Activated CD4-positive, alpha-beta T cell treated with anti-CD3 and anti-CD28 coated beads, Interleukin-10, Interleukin-2, amounts not matched to agents 100 ng/mL and 50 ng/mL, durations not matched to agents 16 hours and 8 hours (primary cell): ENCODE results near the gene PIN4.
"Not testable (repeated sequence)": the region's sequence is repeated elsewhere in the genome, so short reads cannot be mapped to it uniquely, and the experiment has no call there.

ENCODE experiments used
- DNase-seq: peaks from one replicate; pipeline ENCODE4 v3.0.0-alpha.2; 2020

PIN4 gene

GRCh38 chrX:72202792-72203401 is 21.3 kb downstream of the PIN4 start:
- DNase-seq: no peak

GRCh38 chrX:72203421-72203820 is 21.9 kb downstream of the PIN4 start:
- peak; percentile 6 for DNase-seq

GRCh38 chrX:72205706-72206105 is 24.1 kb downstream of the PIN4 start:
- no peak for DNase-seq

GRCh38 chrX:72207366-72207765 is 25.8 kb downstream of the PIN4 start:
- no peak for DNase-seq

DNA sequence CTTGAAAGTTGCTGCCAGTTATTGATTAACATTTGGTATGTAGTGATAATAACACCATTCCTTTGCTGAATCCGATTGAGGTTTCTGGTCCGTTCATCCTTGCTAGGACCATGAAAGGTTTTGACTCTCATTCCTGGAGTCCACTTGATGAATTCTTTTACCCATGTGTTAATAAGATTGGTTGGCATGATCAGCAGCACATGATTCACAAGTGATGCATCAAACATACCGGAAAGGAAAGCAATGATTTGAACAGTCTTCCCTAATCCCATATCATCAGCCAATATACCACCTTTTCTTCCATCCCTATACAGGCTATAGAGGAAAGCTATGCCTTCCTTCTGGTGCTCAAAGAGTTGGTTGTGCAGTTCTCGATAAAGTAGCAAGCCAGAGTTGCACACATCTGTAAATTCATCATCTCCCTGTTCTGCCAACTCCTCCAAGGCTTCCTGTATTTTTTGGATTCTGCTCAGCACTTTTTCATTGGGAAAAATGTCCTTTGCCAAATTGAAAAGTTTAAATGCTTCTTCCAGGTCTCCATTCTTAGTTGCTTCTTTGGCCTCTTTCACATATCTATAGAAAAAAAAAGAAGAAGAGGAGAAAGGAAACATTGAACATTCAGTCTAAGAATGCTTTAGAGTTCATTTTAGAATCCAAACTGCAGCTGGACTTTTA is 26.7 kb downstream of the PIN4 start:
- no peak for DNase-seq

- DNase-seq: no peak
Measured at GRCh38 chrX:72216973-72217372, 35.4 kb downstream of the PIN4 start.

DNA sequence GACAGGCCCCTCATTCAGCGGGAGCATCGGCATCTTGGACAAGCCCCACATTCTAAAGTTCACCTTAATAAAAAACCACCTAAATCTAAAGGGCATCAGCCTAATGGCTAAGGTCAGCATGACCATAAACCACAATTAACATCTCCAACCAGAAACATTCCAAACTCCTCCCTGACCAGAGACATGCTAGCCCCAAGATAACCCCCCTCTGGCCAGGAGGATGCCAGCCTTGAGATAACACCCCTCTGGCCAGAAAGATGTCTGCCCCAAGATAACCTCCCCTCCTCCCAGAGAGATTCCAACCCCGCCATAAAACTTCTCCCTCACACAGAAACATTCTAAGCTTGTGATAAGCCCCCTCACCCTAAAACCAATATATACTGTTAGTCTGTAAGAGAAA is 38.8 kb downstream of the PIN4 start:
- DNase-seq: not testable (repeated sequence)

DNA sequence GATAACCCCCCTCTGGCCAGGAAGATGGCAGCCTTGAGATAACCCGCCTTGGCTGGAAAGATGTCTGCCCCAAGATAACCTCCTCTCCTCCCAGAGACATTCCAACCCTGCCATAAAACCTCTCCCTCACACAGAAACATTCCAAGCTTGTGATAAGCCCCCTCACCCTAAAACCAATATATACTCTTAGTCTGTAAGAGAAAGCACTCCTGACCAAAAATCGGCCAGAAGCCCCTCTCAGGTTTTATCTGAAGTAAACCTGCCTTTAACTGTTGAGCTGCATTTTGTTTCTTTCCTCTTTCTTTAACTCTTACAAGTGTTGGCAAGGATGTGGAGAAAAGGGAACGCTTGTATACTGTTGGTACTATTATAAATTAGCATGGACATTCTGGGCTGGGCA is 48.7 kb downstream of the PIN4 start:
- DNase-seq: no peak

DNA sequence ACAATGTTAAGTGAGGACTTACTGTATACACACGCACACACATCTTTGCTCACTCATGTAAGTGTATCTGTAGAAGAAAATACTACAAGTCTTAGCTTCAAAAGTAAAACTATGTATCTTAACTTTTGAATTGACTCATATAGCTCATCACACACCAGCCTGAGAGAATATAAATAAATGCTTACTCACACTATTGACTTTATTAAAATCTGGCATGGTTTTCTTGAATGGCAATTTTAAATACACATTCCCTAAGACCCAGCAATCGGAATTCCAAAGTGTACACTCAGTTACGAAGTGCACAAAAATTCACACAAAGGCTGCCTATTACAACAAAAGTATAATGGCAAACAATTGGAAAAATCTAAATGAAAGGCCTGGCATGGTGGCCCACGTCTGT is 55.3 kb downstream of the PIN4 start:
- no peak for DNase-seq

- no peak for DNase-seq
Measured at GRCh38 chrX:72238183-72238582, 56.6 kb downstream of the PIN4 start.

GRCh38 chrX:72238721-72239475 is 57.3 kb downstream of the PIN4 start, which contains the start of gene ERCC6L:
Gene ERCC6L, minus strand, starts transcription at chrX:72239027. Its CDS starts 116 bp downstream, at chrX:72238911.
- peak; percentile 93 for DNase-seq

DNA sequence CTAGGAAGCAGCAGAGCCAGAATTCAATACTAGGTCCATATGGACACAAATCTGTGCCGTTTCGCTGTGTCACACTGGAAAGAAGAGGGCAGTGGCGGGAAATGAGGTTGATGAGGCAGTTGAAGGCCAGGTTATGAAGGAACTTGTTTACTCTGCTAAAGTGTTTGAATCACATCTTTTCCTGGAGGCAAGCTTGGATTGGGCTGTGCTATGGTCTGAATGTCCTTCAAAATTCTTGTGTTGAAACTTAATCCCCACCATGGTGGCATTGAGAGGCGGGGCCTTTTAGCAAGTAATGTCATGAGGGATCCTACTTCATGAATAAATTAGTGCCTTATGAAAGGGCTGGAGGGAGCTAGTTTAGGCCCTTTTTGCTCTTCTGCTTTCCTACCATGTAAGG is 59.4 kb downstream of the PIN4 start:
- no peak for DNase-seq

- no peak for DNase-seq
Measured at GRCh38 chrX:72243472-72243871, 61.9 kb downstream of the PIN4 start.

DNA sequence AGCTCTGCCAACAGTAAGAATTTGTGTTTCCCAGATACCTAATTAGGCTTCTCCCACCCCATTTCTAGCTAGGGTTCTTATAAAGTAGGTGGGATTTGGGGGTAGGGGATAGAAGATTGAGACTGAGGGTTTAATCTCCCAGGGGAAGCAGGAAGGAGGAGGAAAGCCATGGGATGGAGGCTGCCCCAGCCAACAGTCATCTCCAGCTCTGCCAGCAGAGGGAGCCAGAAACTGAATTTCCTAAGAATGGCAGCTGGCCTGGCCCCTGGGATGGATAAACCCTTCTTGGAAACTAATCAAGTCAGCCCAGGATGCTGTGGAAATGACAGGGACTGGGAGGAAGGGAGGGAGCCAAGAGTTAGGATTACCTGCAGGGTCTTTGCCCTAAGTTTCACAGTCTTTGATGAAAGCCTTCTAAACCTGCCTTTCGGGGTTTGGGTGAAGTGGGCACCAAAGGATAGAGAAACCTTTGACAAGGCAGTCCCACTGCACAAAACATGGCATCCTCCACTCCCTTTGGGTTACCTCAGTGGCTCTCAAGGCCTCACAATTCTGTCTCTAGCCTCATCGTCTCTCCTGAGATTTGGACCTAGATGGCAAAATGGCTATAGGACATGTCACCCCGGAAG is 64.0 kb downstream of the PIN4 start:
- peak; percentile 56 for DNase-seq

- no peak for DNase-seq
Measured at GRCh38 chrX:72247206-72247942, 65.8 kb downstream of the PIN4 start.
